AG09309 (cell line): Measurements from ENCODE around the gene C1orf74.
A peak's percentile ranks its signal among the peaks of the same experiment; 100 is the strongest.

ENCODE experiments used
- DNase-seq: peaks from one replicate; pipeline ENCODE4 v3.0.0-alpha.2; 2010; ENCODE audit warnings: low read depth
- H3K4me3 ChIP-seq: 2 replicates; pipeline ENCODE4 v1.5.1; 2011; ENCODE audit warnings: mild to moderate bottlenecking, low read depth, low read length, moderate library complexity; ENCODE audit not compliant: control insufficient read depth
- CTCF ChIP-seq: IDR thresholded peaks from 2 replicates; pipeline ENCODE4 v1.5.1; 2011; ENCODE audit warnings: mild to moderate bottlenecking, low read depth, low read length, inconsistent platforms; ENCODE audit not compliant: insufficient read depth, control insufficient read depth; ENCODE audit errors: missing control alignments

C1orf74 gene

GRCh38 chr1:209816923-209817322 lies 32.6 kb upstream of the C1orf74 start:
- no peak overlapping the region for H3K4me3 ChIP-seq
- TF ChIP-seq CTCF = no peak
- no peak for DNase-seq

GRCh38 chr1:209815931-209816341 lies 31.6 kb upstream of the C1orf74 start:
- no peak for DNase-seq
- no peak overlapping the region for H3K4me3 ChIP-seq
- no peak for TF ChIP-seq CTCF

- TF ChIP-seq CTCF = no peak
- H3K4me3 ChIP-seq = no peak overlapping the region
- no peak for DNase-seq
These were observed 31.1 kb upstream of the C1orf74 start for GRCh38 chr1:209815490-209815889.

GRCh38 chr1:209813902-209814301 lies 29.5 kb upstream of the C1orf74 start:
- no peak for TF ChIP-seq CTCF
- DNase-seq = no peak

GRCh38 chr1:209810783-209811182 lies 26.4 kb upstream of the C1orf74 start:
- DNase-seq = no peak
- no peak overlapping the region for H3K4me3 ChIP-seq
- TF ChIP-seq CTCF = no peak

More at GRCh38 chr1:209813902-209814301, 29.5 kb upstream of the C1orf74 start:
- no peak overlapping the region for H3K4me3 ChIP-seq

GRCh38 chr1:209809611-209810010 lies 25.3 kb upstream of the C1orf74 start:
- no peak for TF ChIP-seq CTCF
- DNase-seq = no peak
- no peak overlapping the region for H3K4me3 ChIP-seq

- TF ChIP-seq CTCF = no peak
- H3K4me3 ChIP-seq = no peak overlapping the region
- peak; percentile 93 for DNase-seq
These were observed 23.8 kb upstream of the C1orf74 start for GRCh38 chr1:209808059-209808581.
